NCI-H460 (cell line): Measurements from ENCODE around the gene REPS1. TPM values are rescaled to one million over a fixed set of nuclear protein-coding genes. Genes with fewer than 3 reads are reported as not detected.
"Not testable (repeated sequence)": the region's sequence is repeated elsewhere in the genome, so short reads cannot be mapped to it uniquely, and the experiment has no call there.

Experiments
- DNase-seq: peaks from one replicate; pipeline ENCODE4 v3.0.0-alpha.2; 2016; ENCODE audit warnings: low read depth; ENCODE audit errors: extremely low read depth
- polyA plus RNA-seq: library from polyadenylated mRNA; depleted of rRNA; stranded (reverse); fragments of >200 nt; gene quantifications from 2 replicates; pipeline ENCODE4 v1.2.3, GENCODE V29; 2014; cell fraction: nucleus; rRNA removed
- total RNA-seq: library from RNA; depleted of rRNA; stranded (reverse); fragments of >200 nt; shearing (Covaris generic); gene quantifications from 2 replicates; pipeline ENCODE4 v1.2.3, GENCODE V29; 2014; rRNA removed

REPS1 gene, protein sequence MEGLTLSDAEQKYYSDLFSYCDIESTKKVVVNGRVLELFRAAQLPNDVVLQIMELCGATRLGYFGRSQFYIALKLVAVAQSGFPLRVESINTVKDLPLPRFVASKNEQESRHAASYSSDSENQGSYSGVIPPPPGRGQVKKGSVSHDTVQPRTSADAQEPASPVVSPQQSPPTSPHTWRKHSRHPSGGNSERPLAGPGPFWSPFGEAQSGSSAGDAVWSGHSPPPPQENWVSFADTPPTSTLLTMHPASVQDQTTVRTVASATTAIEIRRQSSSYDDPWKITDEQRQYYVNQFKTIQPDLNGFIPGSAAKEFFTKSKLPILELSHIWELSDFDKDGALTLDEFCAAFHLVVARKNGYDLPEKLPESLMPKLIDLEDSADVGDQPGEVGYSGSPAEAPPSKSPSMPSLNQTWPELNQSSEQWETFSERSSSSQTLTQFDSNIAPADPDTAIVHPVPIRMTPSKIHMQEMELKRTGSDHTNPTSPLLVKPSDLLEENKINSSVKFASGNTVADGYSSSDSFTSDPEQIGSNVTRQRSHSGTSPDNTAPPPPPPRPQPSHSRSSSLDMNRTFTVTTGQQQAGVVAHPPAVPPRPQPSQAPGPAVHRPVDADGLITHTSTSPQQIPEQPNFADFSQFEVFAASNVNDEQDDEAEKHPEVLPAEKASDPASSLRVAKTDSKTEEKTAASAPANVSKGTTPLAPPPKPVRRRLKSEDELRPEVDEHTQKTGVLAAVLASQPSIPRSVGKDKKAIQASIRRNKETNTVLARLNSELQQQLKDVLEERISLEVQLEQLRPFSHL
- 59.5 and 61.2 TPM in 2 replicates for total RNA-seq
- 39.0 and 41.0 TPM in 2 replicates for polyA plus RNA-seq

- DNase-seq = peak; percentile 82
Observed at GRCh38 chr6:138987643-138988468, at the start of gene REPS1. TSS of gene REPS1 (minus strand) at chr6:138988253. CDS start at chr6:138987682, 571 bp downstream.

DNA sequence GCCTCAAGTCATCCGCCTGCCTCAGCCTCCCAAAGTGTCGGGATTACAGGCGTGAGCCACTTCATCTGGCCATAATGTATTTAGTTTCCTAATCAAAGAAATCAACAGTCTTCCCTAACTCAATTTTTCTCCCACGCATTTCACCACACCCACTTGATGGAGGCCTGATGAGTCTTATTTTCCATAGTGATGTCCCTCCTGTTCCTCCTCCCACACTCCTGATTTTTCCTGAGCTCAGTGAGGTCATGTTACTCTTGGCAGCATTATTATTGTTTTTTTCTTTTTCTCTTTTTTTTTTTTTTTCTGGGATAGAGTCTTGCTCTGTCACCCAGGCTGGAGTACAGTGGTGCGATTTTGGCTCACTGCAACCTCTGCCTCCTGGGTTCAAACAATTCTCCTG lies 49.4 kb upstream of the REPS1 start:
- no peak for DNase-seq

GRCh38 chr6:139030228-139030963 lies 42.3 kb upstream of the REPS1 start:
- no peak for DNase-seq

- DNase-seq = no peak
Observed at GRCh38 chr6:139029470-139030227, 41.6 kb upstream of the REPS1 start.

DNA sequence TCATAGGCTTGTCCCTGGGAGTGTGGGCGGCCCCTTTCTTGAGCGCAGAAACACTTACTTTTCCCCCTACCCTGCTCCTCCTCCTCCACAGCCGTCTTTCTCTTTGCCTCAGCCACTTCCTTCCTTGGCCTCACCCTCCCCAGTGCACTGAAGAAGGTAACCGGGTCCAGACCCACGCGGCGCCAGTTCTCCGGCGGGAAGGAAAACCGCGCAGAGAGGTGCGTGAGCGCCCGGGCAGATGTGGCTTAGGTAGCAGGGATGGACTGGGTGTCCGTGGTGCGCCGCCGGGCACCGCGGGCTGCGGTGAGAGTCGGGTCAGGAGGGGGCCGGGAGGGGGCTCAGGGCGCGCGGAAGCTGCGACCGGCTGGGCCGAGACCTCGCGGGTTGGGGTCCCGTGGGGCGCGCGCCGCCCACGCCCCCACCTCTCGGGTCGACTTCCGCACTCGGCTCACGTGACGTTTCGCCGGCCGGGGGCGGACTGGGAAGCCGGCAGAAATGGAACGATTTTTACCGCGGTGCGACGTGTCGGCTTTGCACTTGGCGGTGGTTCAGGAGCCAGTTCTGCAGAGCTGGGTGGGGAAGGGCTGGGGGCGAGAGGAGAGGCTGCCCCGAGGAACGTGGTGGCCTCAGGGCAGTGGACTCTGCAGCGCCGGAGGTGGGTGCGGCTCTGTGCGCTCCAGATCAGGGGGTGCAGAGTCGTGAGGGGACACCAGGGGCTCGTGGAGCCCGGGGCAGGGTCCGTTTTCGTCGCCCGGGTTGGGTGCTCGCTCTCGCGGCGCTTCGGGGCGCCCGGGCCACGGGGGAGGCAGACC lies 40.8 kb upstream of the REPS1 start, which contains the start of gene ABRACL:
Gene ABRACL (plus strand): TSS at position 88 of the 812 bp plus-strand sequence. CDS start 5,416 bp downstream, outside the sequence.
- DNase-seq = peak; percentile 17

DNA sequence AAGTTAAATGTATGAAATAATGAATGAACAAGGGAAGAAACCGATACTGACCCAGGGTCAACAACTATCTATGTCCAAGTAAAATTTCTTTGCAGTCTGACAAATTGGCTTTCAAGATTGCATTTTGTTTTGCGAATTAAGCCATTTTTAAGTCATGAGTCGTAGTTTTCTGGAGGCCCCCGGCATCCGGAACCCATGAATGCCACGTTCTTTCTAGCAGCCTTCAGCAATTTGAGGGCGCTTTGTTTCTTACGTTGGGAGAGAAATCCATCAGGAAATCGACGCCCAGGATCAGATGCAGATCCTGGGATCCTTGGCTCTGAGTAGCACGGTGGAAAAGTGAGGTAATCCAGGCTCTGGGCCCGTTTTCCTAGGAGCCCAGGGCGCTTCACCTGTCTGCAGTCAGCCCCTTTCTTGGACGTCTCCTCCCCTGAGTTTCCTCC lies 40.2 kb upstream of the REPS1 start:
- DNase-seq = no peak

- DNase-seq = no peak
Observed at GRCh38 chr6:139027620-139028182, 39.6 kb upstream of the REPS1 start.

GRCh38 chr6:139025416-139025815 lies 37.4 kb upstream of the REPS1 start:
- DNase-seq = not testable (repeated sequence)

DNA sequence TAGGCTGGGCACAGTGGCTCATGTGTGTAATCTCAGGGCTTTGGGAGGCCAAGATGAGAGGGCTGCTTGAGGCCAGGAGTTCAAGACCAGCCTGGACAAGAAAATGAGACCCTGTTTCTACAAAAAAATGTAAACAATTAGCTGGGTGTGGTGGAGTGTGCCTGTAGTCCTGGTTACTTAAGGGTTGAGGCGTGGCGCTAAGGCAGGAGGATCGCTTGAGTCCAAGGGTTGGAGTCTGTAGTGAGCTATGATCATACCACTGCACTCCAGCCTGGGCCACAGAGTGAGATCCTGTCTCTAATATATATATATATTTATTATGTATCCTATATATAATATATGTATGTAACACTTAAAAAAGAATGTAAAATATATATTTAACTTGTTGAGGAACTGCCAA lies 32.6 kb upstream of the REPS1 start:
- no peak for DNase-seq

DNA sequence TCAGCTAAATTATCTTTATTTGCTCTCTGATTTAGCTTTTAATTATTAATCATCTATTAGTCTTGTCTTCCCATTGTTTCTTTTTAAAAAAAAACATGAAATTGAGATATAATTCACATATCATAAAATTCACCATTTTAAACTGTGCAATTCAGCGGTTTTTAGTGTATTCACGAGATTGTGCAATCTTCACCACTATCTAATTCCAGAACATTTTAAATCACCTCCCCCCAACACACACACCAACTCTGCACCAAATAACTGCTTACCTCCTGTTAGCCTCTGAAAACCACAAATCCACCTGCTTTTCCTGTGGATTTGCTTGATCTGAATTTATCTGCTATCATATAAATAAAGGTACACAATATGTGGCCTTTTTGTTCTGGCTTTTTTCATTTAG lies 31.7 kb upstream of the REPS1 start:
- DNase-seq = no peak

GRCh38 chr6:139017227-139017626 lies 29.2 kb upstream of the REPS1 start:
- DNase-seq = no peak

- no peak for DNase-seq
Observed at GRCh38 chr6:139016337-139017213, 28.5 kb upstream of the REPS1 start.

DNA sequence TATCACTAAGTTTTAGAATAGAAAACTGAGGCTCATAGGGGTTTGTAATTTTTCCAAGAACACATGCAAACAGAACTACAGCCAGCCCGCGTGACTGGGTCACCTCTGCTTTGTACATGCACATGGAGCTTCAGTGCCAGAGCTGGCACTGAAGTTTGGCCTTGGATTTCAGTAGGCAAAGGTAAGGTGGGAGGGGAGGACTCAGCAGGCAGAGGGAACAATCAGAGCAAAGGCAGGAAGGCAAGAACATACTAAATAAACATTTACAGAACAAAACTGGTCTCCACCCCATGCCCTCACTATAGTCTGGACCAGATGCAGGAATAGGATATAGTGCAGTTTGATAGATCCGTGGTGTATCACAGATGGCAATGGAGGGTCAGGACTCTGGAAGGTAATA lies 26.9 kb upstream of the REPS1 start:
- DNase-seq = no peak

DNA sequence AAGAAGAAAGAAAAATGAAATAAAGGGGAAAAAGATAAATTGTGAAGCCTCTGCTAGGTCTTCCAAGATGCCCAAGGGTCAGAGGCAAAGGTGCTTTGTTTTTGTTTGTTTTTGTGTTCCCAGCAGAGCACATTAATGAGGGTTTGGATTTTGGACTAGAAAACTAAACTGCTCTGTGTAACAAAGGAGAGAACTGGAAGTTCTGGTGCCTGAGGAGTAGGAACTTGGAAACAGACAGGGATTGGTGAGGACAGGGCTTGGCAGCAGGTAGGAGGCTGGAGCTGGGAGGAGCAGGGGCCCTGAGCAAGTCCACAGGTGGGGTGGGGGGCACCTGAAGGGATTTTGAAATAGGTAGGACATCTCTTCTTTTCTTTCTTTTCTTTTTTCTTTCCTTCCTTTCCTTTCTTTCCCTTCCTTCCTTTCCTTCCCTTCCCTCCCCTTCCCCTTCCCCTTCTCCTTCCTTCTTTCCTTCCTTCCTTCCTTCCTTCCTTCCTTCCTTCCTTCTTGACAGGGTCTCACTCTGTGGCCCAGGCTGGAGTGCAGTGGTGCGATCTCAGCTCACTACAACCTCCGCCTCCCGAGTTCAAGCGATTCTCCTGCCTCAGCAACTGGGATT lies 25.2 kb upstream of the REPS1 start:
- DNase-seq = no peak

DNA sequence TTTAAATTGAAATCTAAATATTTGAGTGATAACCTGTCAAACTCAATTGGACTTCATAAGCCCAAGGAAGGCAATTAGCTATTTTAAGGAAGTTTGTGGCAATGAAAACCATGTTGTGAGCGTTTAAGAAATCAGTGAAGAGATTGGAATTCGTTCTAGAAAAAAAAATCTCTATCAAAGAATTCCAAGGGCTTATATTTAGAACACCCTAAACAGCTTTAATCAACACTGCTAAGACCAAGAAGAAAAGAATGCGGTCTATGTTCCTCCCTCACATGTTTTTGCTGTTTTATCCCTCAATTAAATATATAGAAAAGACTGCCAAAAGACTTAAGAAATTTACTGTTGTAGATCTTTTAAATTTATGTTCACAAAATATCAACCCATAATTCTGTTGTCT lies 23.9 kb upstream of the REPS1 start:
- no peak for DNase-seq

GRCh38 chr6:139010674-139011073 lies 22.6 kb upstream of the REPS1 start:
- no peak for DNase-seq

DNA sequence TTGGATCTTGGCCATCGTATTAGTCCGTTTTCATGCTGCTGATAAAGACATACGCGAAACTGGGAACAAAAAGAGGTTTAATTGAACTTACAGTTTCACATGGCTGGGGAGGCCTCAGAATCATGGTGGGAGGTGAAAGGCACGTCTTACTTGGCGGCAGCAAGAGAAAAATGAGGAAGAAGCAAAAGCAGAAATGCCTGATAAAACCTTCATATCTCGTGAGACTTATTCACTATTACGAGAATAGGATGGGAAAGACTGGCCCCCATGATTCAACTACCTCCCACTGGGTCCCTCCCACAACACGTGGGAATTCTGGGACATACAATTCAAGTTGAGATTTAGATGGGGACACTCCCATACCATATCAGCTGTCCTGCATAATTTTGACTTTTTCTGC lies 20.1 kb upstream of the REPS1 start:
- no peak for DNase-seq
